HG02885 (cell line): ENCODE data around the gene GRK5.

Source experiments
- ATAC-seq: cut with Tn5 transposase; IDR thresholded peaks from one replicate; pipeline ENCODE4 v1.9.1; 2021; ENCODE audit warnings: mild to moderate bottlenecking; ENCODE audit not compliant: unreplicated experiment, poor library complexity

GRK5 gene

GRCh38 chr10:119191881-119192280 is 15.5 kb upstream of the GRK5 start:
- ATAC-seq: no peak

DNA sequence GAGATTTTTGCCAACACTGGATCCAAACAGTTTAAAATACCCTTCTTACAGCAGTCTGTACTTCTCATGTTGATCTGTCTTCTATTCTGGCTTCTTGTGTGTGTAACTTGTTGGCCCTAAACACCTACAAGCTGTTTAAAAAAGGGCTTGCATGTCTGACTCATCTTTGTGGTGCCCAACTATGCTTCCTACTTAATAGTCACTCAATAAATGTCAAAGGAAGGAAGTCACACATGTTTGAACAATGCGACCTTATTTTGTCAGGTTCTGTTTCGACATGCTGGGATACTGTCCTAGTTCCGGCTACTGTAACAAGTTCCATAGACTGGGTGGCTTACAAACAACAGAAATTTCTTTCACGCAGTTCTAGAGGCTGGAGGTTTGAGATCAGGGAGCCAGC is 9.4 kb upstream of the GRK5 start:
- ATAC-seq: no peak

GRCh38 chr10:119198438-119198837 is 8.9 kb upstream of the GRK5 start:
- no peak for ATAC-seq

DNA sequence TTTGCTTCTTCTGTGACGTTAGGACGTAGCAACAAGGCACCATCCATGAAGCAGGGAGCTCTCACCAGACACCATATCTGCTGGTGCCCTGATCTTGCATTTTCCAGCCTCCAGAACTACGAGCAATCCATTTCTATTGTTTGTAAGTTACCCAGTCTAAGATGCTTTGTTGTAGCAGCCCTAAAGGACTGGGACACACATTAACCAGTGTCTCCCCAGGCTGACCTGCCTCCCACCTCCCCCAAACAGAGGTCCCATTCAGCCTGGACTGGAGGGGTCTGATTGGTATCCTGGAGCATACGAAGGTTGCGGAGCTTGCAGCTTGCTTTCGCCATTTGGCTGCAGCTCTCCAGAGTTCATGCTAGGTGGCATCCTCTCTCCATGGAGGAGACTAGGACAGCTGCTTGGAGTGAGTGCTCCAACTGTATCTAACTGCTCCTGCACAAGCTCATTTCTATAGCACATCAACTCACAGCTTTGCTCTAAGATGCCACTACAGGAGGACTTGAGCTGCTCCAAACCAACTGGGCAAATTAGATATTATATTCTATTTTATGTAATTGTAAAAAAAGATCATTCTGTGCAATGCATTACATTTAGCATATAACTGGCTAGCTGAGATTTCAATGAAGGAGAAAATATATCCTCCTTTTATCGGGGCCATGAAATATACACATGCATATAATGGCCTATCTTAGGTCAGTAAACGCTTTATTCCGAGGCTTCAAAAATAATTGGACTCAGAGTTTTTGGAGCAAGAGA is 8.0 kb upstream of the GRK5 start:
- no peak for ATAC-seq

DNA sequence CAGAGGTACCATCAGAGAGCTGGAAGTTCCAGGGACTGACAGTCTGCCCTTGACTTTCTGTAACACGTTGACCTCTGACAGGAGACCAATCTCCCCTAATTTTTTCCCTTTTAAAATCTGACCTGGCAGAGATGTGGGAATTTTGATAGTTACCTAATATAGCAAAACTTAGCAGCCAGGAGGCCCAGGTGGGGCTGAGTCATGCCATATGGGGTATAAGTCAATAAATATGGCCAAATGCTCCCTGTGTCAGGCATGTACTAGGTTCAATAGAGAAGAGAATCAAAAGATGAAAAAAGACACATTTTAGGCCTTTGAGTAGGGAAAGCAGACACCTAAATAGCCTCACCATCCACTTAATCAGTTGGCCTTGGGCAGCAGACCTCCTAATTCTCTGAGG is 6.1 kb upstream of the GRK5 start:
- ATAC-seq: no peak

GRCh38 chr10:119203006-119203405 is 4.4 kb upstream of the GRK5 start:
- no peak for ATAC-seq

- peak; percentile 27 for ATAC-seq
Observed at GRCh38 chr10:119205894-119206602, 1.3 kb upstream of the GRK5 start.

DNA sequence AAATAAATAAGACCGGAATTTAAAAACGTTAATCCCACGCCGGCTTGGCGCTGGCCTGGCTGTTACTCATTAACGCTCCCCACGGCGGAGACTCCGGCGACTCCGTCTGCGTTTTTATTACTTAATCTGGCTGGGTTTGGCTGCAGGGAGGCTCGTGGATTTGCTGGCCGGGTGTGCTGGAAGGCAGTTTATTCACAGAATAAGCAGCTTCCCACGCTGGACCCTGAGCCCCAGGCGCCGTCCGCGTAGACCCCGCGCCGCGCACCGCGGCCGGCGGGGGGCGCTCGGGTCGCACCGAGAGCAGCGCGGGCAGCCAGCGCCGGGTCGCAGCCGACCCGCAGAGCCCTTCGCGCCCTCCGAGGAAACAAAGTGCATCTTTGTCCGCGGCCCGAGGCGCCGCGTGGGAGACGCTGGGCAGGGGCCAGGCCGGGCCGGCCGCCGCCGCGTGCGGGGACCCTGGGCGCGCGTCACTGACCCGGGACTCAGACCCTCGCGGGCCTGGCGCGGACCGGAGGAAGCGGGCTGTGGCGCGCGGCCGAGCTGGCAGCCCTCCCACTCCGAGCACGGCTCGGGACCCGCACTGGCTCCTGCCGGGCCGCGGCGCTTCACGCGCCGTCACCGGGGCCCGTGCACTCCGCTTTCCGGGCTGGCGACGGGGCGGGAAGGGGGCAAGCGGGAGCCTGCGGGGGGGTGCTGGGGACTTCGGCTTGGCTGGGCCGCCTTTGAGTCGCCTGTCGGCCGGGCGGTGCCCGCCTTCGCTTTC is 587 bp upstream of the GRK5 start:
- peak; percentile 63 for ATAC-seq

GRCh38 chr10:119207713-119208552 is 562 bp downstream of the GRK5 start:
- ATAC-seq: peak; percentile 6

DNA sequence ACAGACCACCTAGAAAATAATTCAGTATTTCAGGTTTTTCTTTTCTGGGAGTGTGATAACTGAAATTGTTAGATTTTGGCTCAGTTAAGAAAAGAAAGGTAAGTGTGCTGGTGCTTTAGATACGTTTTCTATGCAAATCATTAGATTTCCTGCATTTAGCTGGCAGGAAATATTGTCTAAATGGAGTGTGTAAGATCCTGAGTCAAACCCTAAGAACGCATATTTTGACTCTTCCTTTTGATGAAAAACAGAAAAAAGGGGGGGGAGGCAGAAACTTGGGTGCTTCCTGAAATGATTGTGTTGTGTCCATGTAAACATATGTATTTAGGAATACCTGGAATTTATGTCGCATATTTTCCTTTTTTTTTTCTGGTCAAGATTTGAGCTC is 1.2 kb downstream of the GRK5 start:
- no peak for ATAC-seq

DNA sequence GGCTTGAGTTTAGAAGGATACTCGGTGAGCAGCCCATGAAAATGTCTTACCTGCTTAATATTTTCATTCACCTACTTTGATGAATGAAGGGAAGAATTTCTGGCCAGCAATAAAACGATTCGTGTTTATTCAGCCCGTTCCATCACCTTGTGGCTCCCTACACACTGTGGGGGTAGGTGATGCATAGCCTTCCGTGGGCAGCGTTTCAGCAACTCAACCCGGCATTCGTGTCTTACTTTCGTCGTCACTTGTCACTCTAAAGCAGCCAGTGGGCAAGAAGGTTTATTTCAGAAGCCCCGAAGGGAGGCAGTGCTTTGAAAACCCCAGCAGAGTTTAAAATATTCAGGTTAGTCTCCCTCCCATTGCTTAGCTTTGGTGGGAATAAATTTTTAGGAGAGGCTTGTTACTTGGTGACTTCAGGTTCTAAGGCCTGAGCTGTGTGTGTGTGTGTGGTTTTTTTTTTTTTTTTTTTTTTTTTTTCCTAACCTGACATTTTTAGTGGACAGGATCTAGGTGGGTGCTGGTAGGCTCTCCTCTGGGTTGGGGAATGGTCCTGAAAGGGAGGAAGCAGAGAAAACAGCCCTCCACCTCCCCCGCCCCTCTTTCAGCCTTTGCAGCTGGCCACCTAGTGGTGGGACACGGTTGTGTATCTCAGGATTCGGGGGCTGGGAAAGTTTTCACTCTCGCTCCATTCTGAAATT is 1.8 kb downstream of the GRK5 start:
- no peak for ATAC-seq

DNA sequence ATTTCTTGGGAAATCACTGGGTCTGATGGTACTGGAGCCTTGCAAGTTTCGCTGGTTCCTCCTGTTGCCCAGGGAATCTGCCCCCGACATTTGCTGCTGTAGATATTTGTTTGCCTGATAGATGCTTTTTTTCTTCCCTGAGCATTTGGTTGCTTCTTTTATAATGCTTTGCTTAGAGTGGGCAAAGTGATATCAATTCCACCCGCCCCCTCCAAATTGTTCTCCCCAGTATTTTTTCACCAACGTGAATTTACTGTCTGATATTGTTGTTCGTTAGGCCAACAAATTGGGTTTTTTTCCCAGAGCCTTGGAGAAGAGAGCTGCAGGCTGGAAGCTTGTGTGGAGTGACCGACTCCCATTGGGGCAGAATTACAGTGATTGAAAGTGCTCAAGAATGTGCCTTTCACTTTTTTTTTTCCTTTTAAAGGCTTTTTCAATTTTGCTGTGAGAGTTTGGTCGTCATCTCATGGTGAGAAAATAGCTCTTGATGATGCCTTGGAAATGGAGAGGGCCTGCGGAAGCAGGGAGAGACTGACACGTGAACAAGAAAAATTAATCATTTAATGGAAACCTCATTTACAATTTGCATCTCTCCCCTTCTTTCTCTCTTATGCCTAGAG is 2.5 kb downstream of the GRK5 start:
- no peak for ATAC-seq

GRCh38 chr10:119210633-119211032 is 3.3 kb downstream of the GRK5 start:
- ATAC-seq: no peak

DNA sequence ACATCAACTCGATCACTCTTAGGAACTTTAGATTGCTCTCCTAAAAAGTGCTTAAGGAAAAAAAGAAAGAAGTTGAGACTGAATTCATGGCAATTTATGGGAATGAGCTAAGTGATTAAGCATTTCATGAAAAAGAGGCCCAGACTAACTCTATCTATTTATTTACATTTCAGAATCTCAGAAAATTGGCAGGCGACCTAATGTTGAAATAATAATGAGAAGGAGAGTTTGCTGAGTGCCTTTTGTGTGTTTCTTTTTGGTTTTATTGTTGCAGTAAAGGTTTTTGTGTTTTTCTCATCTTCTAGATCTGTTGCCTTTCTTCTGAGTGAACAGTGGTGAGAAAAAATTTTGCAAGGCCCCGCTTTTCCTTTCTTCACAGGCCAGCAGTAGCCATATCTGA is 3.8 kb downstream of the GRK5 start:
- ATAC-seq: no peak

GRCh38 chr10:119211625-119212441 is 4.5 kb downstream of the GRK5 start:
- no peak for ATAC-seq

DNA sequence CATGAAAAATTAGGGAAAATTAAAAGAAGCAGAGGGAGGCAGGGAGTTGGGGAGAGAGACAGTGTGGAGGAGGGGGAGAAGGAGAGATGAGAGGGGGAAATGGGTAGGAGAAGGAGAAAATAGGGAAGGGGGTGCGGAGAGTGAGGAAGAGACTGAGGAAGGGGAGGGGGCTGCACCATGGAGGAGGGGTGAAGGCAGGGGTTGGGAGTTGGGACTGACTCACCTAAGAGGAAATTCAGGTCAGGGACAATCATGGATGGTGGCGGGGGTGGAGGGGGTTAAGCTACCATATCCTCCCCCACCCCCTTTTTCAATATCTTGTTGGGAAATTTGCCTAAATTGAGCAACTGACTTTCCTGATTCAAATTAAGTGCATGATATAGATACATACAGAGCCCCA is 8.0 kb downstream of the GRK5 start:
- ATAC-seq: no peak

GRCh38 chr10:119216127-119216526 is 8.8 kb downstream of the GRK5 start:
- no peak for ATAC-seq

GRCh38 chr10:119217401-119217800 is 10.0 kb downstream of the GRK5 start:
- ATAC-seq: no peak
